Endothelial cell of umbilical vein (primary cell): ENCODE data around the gene BCL2. TPM values are rescaled to one million over a fixed set of nuclear protein-coding genes. Genes with fewer than 3 reads are reported as not detected.

Experiments
- BruUV-seq: library from RNA; stranded (reverse); fragments of 400-500 nt; replicated peaks from 2 replicates; lab custom pipeline; 2021; lab: Mats Ljungman, UMichigan
- CTCF ChIA-PET: fragments of 300-600, 350-600 bp; sonication (Branson Sonifier 250); formaldehyde crosslinking; loops from one replicate; lab custom pipeline; 2021; ENCODE audit warnings: antibody characterized with exemption, inconsistent platforms; lab: Charles Lee
- POLR2A ChIA-PET: fragments of 300-600, 350-600 bp; sonication (Branson Sonifier 250); formaldehyde crosslinking; loops from one replicate; lab custom pipeline; 2021; ENCODE audit warnings: antibody characterized with exemption, inconsistent platforms; lab: Charles Lee
- DNase-seq: peaks from one replicate; pipeline ENCODE4 v3.0.0-alpha.2; 2011; ENCODE audit warnings: low read depth, low spot score
- FAIRE-seq: peaks from 2 replicates; lab custom pipeline; 2011; peaks lifted over from hg19 to GRCh38; lab: Jason Lieb, UNC
- H2AFZ ChIP-seq: 2 replicates; pipeline ENCODE4 v1.6.0; 2012; ENCODE audit warnings: low read depth, low read length, control low read depth, inconsistent platforms
- H3K27ac ChIP-seq: 2 replicates; pipeline ENCODE4 v1.5.1; 2011; ENCODE audit warnings: low read depth, mild to moderate bottlenecking, control low read depth, low read length, moderate library complexity; ENCODE audit not compliant: insufficient read depth
- H3K27me3 ChIP-seq, 2 experiments: 2 replicates each; pipeline versions ENCODE4 v1.6.0 to v1.6.1; 2011; ENCODE audit warnings: low read length in 2 of 2, mixed read lengths in 1 of 2; ENCODE audit not compliant: control insufficient read depth in 2 of 2, insufficient read depth in 2 of 2
- H3K36me3 ChIP-seq, 2 experiments: 2 replicates in 1 of 2; 3 replicates in 1 of 2; pipeline ENCODE4 v1.5.1; 2011; ENCODE audit warnings: low read length in 2 of 2, mild to moderate bottlenecking in 1 of 2, moderate library complexity in 1 of 2; ENCODE audit not compliant: control insufficient read depth in 2 of 2, insufficient read depth in 2 of 2; ENCODE audit errors: extremely low read depth in 1 of 2
- H3K4me1 ChIP-seq: 3 replicates; pipeline ENCODE4 v1.5.1; 2011; ENCODE audit warnings: mild to moderate bottlenecking, low read length; ENCODE audit not compliant: control insufficient read depth, insufficient read depth; ENCODE audit errors: extremely low read depth
- H3K4me2 ChIP-seq: 2 replicates; pipeline ENCODE4 v1.6.1; 2011; ENCODE audit warnings: low read length, control low read depth, mixed read lengths; ENCODE audit not compliant: insufficient read depth
- H3K4me3 ChIP-seq, 3 experiments: fragments of 200-600 bp in 1 of 3; sonication (generic), shearing (Covaris generic) in 1 of 3; replicated peaks in 1 of 3; 2 replicates each; pipeline ENCODE4 v1.5.1; 2011 to 2016; ENCODE audit warnings: control low read depth in 3 of 3, low read length in 3 of 3, mild to moderate bottlenecking in 2 of 3, inconsistent platforms in 1 of 3, low read depth in 1 of 3, moderate library complexity in 1 of 3; ENCODE audit not compliant: insufficient read depth in 1 of 3
- H3K79me2 ChIP-seq: 2 replicates; pipeline ENCODE4 v1.6.0; 2012; ENCODE audit warnings: low read length, inconsistent platforms; ENCODE audit not compliant: control insufficient read depth, insufficient read depth
- H3K9ac ChIP-seq: replicated peaks from 2 replicates; pipeline ENCODE3; 2011; ENCODE audit warnings: low read length, control low read depth; ENCODE audit not compliant: insufficient read depth; ENCODE audit errors: extremely low read depth
- H3K9me1 ChIP-seq: replicated peaks from 3 replicates; pipeline ENCODE4 v1.6.0; 2011; ENCODE audit warnings: mild to moderate bottlenecking, low read length; ENCODE audit not compliant: control insufficient read depth, insufficient read depth; ENCODE audit errors: extremely low read depth
- H3K9me3 ChIP-seq: replicated peaks from 2 replicates; pipeline ENCODE4 v1.5.1; 2012; ENCODE audit warnings: low read length, inconsistent platforms; ENCODE audit not compliant: control insufficient read depth, insufficient read depth
- H4K20me1 ChIP-seq: replicated peaks from 2 replicates; pipeline ENCODE3; 2011; ENCODE audit warnings: mild to moderate bottlenecking, low read length; ENCODE audit not compliant: control insufficient read depth, insufficient read depth; ENCODE audit errors: extremely low read depth
- EZH2 ChIP-seq: IDR thresholded peaks from 2 replicates; pipeline ENCODE4 v1.6.1; 2012; ENCODE audit warnings: borderline replicate concordance, low read depth, mild to moderate bottlenecking, moderate library complexity, low read length, inconsistent platforms; ENCODE audit not compliant: severe bottlenecking
- FOS ChIP-seq: IDR thresholded peaks from 2 replicates; pipeline ENCODE4 v1.6.1; 2011; ENCODE audit warnings: mild to moderate bottlenecking, low read length, moderate library complexity, borderline replicate concordance; ENCODE audit not compliant: insufficient read depth
- GATA2 ChIP-seq: IDR thresholded peaks from 2 replicates; pipeline ENCODE4 v1.7.0; 2011; ENCODE audit warnings: low read depth, mild to moderate bottlenecking, moderate library complexity, mixed read lengths, low read length; ENCODE audit not compliant: insufficient read length, insufficient read depth
- JUN ChIP-seq: IDR thresholded peaks from 2 replicates; pipeline ENCODE4 v1.6.1; 2011; ENCODE audit warnings: borderline replicate concordance, low read depth; ENCODE audit not compliant: insufficient read length, insufficient read depth
- MYC ChIP-seq: IDR thresholded peaks from one replicate; pipeline ENCODE4 v1.6.1; 2011; ENCODE audit warnings: mild to moderate bottlenecking, low read depth, low read length
- POLR2A ChIP-seq: IDR thresholded peaks from 2 replicates; pipeline ENCODE4 v1.6.1; 2012; ENCODE audit warnings: low read depth, mild to moderate bottlenecking, control low read depth, low read length
- POLR2AphosphoS5 ChIP-seq: IDR thresholded peaks from 2 replicates; pipeline ENCODE4 v1.6.1; 2012; ENCODE audit warnings: low read depth, mild to moderate bottlenecking, control low read depth, low read length, moderate library complexity; ENCODE audit not compliant: insufficient read depth
- dilution Hi-C: fragments of 300-500 bp; cut with MboI; formaldehyde crosslinking; loops from one replicate; pipeline ENCODE4 v1.15.0; 2019; ENCODE audit warnings: low sequenced_read_pairs; ENCODE audit not compliant: extremely low pct_ligation_motif_present
- intact Hi-C: fragments of 100-400 bp; cut with micrococcal nuclease; formaldehyde crosslinking; loops from one replicate; pipeline ENCODE4 v1.10.0; 2022
- polyA plus RNA-seq, 4 experiments: library from polyadenylated mRNA; depleted of rRNA in 3 of 4; stranded (reverse) in 3 of 4; unstranded in 1 of 4; fragments of >200 nt; gene quantifications; 2 replicates each; pipeline versions ENCODE4 v1.2.1 to v1.2.3, GENCODE V29; 2011 to 2012; ENCODE audit warnings: missing spikeins in 1 of 4
- total RNA-seq: library from RNA; stranded (reverse); gene quantifications from 2 replicates; pipeline ENCODE4 v1.2.3, GENCODE V29; 2021
- TF ChIP-seq, protein P1 (sequence below): IDR thresholded peaks from 2 replicates; pipeline ENCODE4 v1.6.1; 2011; ENCODE audit not compliant: insufficient read depth, insufficient read length
- TF ChIP-seq, protein P2 (sequence below), 2 donors: IDR thresholded peaks; 1 replicate in 1 of 2; 2 replicates in 1 of 2; pipeline ENCODE4 v1.5.1; 2011; ENCODE audit warnings: low read length in 2 of 2, mild to moderate bottlenecking in 2 of 2, moderate library complexity in 2 of 2, control low read depth in 1 of 2, inconsistent platforms in 1 of 2, low read depth in 1 of 2; ENCODE audit not compliant: insufficient read depth in 1 of 2; ENCODE audit errors: extremely low read depth in 1 of 2

The BCL2 gene
- total and polyA plus RNA-seq, 2 donors (not counting 3 experiments of a cell fraction or from before 2014, with no cell fraction given) = 0.35 to 5.0 TPM

GRCh38 chr18:63313396-63313917, 6.1 kb downstream of the BCL2 start:
- H2AFZ ChIP-seq = no peak overlapping the region
- dilution Hi-C loops (no loop called here), intact Hi-C loops (loop anchor here (10.0 kb wide), 1 partner anchor 719 kb away; no protein-coding TSS in a partner anchor)
- H3K79me2 ChIP-seq = no peaks in the 10 kb centered on the region
- no peak overlapping the region for H3K4me3 ChIP-seq
- H3K4me1 ChIP-seq = peaks cover 6% of the 10 kb centered on the region
- H3K27me3 ChIP-seq = peaks cover 0 to 2% of the 10 kb centered on the region in 2 experiments
- no peaks in the 10 kb centered on the region for H3K36me3 ChIP-seq
- ChIA-PET POLR2A (interaction anchor here (0.6 kb wide), 1 partner anchor 85 kb away, joined by 3 read pairs; no protein-coding TSS in a partner anchor), CTCF (interaction anchor here (1.4 to 1.5 kb wide), 2 partner anchors 10 to 182 kb away, joined by 3 to 10 read pairs; no protein-coding TSS in a partner anchor)
- DNase-seq (no peak), FAIRE-seq (no peak)
- H3K27ac ChIP-seq = no peak overlapping the region
- H3K9ac ChIP-seq = no peak overlapping the region
- H3K4me2 ChIP-seq = no peak overlapping the region
- BruUV-seq = no TSS peak
- H3K9me3 ChIP-seq = no peaks in the 10 kb centered on the region
- TF ChIP-seq POLR2A (no peak), EZH2 (no peak), POLR2AphosphoS5 (no peak), JUN (no peak), FOS (no peak), MYC (no peak), GATA2 (no peak)
- TF ChIP-seq, protein P1, sequence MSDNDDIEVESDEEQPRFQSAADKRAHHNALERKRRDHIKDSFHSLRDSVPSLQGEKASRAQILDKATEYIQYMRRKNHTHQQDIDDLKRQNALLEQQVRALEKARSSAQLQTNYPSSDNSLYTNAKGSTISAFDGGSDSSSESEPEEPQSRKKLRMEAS = no peak
- TF ChIP-seq, protein P2, sequence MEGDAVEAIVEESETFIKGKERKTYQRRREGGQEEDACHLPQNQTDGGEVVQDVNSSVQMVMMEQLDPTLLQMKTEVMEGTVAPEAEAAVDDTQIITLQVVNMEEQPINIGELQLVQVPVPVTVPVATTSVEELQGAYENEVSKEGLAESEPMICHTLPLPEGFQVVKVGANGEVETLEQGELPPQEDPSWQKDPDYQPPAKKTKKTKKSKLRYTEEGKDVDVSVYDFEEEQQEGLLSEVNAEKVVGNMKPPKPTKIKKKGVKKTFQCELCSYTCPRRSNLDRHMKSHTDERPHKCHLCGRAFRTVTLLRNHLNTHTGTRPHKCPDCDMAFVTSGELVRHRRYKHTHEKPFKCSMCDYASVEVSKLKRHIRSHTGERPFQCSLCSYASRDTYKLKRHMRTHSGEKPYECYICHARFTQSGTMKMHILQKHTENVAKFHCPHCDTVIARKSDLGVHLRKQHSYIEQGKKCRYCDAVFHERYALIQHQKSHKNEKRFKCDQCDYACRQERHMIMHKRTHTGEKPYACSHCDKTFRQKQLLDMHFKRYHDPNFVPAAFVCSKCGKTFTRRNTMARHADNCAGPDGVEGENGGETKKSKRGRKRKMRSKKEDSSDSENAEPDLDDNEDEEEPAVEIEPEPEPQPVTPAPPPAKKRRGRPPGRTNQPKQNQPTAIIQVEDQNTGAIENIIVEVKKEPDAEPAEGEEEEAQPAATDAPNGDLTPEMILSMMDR (IDR thresholded peaks at IDR 0.05; ENCODE audit: extremely low read depth in 1 of 2, insufficient read depth in 1 of 2, low read depth in 1 of 2, low read length in 2 of 2) = no peak
- no peaks in the 10 kb centered on the region for H4K20me1 ChIP-seq
- no peaks in the 10 kb centered on the region for H3K9me1 ChIP-seq
